Fibroblast of lung (primary cell): ENCODE measurements around the gene ZYG11B.
"Not testable (repeated sequence)": the region's sequence is repeated elsewhere in the genome, so short reads cannot be mapped to it uniquely, and the experiment has no call there.

Experiments
- CTCF ChIP-seq, 2 donors: IDR thresholded peaks in 1 of 2; conservative IDR thresholded peaks in 1 of 2; 1 replicate in 1 of 2; 2 replicates in 1 of 2; pipeline ENCODE4 v1.5.1; 2011 to 2012; ENCODE audit warnings: low read length in 2 of 2, control low read depth in 1 of 2, inconsistent platforms in 1 of 2, low read depth in 1 of 2, mild to moderate bottlenecking in 1 of 2
- EZH2 ChIP-seq: IDR thresholded peaks from 2 replicates; pipeline ENCODE4 v1.5.1; 2012; ENCODE audit warnings: low read length, control low read depth, mild to moderate bottlenecking; ENCODE audit errors: missing control alignments

GRCh38 chr1:52869727-52870126, 143.5 kb downstream of the ZYG11B start:
- not testable (repeated sequence) for TF ChIP-seq CTCF (conservative IDR thresholded peaks at IDR 0.05 in 1 of 2, IDR thresholded peaks at IDR 0.05 in 1 of 2; ENCODE audit: low read depth in 1 of 2, low read length in 2 of 2); EZH2
